ENCODE measurements around the gene TRAF7.
"Not testable (repeated sequence)": the region's sequence is repeated elsewhere in the genome, so short reads cannot be mapped to it uniquely, and the experiment has no call there.

The TRAF7 gene

GRCh38 chr16:2155091-2155950, at the start of gene TRAF7:
TSS of gene TRAF7 (plus strand) at chr16:2155782. CDS start at chr16:2163921, 8,139 bp downstream.
- H3K27me3 ChIP-seq (ENCODE audit: control insufficient read depth in 5 of 5, insufficient read depth in 4 of 5, low read length in 5 of 5) = no peaks in the 10 kb centered on the region
- H3K27ac ChIP-seq (ENCODE audit: low read depth, low read length) = peak within 1 kb of the TSS; percentile 83
- H3K36me3 ChIP-seq (ENCODE audit: control insufficient read depth in 5 of 5, insufficient read depth in 5 of 5, low read length in 5 of 5) = peaks cover 0 to 13% (median 5%) of the 10 kb centered on the region in 5 donors
- H3K9me3 ChIP-seq (ENCODE audit: control insufficient read depth in 5 of 5, low read length in 5 of 5) = no peaks in the 10 kb centered on the region
- peak within 1 kb of the TSS; percentile 81 to 96 (median 92) for H3K4me3 ChIP-seq (ENCODE audit: low read depth in 1 of 5, low read length in 5 of 5)
- peaks cover 10 to 93% (median 84%) of the 10 kb centered on the region in 5 donors for H3K4me1 ChIP-seq (ENCODE audit: control insufficient read depth in 5 of 5, insufficient read depth in 5 of 5, low read length in 5 of 5)
- H3K9ac ChIP-seq (ENCODE audit: low read length in 5 of 5) = peak within 1 kb of the TSS; percentile 75 to 94 (median 91)

DNA sequence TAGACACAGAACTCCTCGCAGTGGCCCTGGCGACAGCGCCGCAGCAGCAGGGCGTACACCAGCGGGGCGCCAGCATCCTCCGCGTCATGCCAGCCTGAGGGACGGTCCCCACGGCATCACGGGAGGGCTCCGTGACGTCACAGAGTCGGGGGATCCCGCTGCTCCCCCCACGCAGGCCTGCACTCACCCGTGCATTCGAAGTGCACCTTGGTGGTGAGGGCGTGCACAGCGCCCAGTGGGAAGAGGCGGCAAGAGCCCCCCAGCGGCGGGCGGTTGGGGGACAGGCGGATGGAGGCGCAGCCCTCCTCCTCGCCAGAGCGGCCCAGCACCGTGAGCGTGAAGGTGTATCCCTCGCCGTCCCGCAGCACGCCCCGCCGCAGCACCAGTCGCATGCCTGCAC, 49.4 kb upstream of the TRAF7 start:
- H3K27me3 ChIP-seq (ENCODE audit: control insufficient read depth in 5 of 5, insufficient read depth in 4 of 5, low read length in 5 of 5); H3K27ac ChIP-seq (ENCODE audit: low read depth, low read length); H3K9me3 ChIP-seq (ENCODE audit: control insufficient read depth in 5 of 5, low read length in 5 of 5); H3K4me1 ChIP-seq (ENCODE audit: control insufficient read depth in 5 of 5, insufficient read depth in 5 of 5, low read length in 5 of 5); H3K9ac ChIP-seq (ENCODE audit: low read length in 5 of 5); H3K4me3 ChIP-seq (ENCODE audit: low read depth in 1 of 5, low read length in 5 of 5): not testable (repeated sequence)
- H3K36me3 ChIP-seq (ENCODE audit: control insufficient read depth in 5 of 5, insufficient read depth in 5 of 5, low read length in 5 of 5) = peaks cover 0 to 84% (median 70%) of the 10 kb centered on the region in 5 donors

DNA sequence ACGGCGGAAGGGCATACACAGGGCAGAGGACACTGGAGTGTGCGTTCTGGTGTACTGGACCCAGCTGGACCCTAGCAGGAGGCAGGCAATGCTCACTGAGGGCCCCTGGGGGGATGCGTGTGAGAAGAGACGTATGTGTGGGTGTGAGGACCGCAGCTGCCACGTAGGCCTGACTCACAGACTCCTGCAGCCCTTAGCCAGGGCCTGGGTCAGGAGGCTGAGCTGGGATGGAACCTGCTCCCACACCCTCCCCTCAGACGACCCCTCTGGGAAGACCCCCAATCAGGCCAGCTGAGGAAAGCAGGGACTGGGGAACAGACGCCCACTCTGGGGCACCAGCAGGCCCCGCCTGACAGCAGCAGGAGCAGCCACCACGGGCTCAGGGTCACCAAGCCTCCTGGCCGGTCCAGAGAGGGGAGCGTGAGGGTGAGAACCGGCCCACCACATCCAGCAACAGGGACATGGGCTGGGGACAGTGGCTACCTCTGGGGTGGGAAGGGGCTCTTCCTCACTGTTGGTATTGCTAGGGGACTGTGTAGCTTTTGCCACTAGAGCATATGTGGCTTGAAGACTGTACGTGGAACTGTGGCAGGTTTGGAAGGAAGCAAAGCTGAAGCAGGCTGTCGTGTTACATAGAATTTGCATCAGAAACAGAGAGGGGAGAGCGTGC, 48.3 kb upstream of the TRAF7 start:
- not testable (repeated sequence) for H3K27ac ChIP-seq (ENCODE audit: low read depth, low read length); H3K9me3 ChIP-seq (ENCODE audit: control insufficient read depth in 5 of 5, low read length in 5 of 5); H3K9ac ChIP-seq (ENCODE audit: low read length in 5 of 5); H3K4me3 ChIP-seq (ENCODE audit: low read depth in 1 of 5, low read length in 5 of 5); H3K4me1 ChIP-seq (ENCODE audit: control insufficient read depth in 5 of 5, insufficient read depth in 5 of 5, low read length in 5 of 5); H3K27me3 ChIP-seq (ENCODE audit: control insufficient read depth in 5 of 5, insufficient read depth in 4 of 5, low read length in 5 of 5)
- peaks cover 0 to 84% (median 68%) of the 10 kb centered on the region in 5 donors for H3K36me3 ChIP-seq (ENCODE audit: control insufficient read depth in 5 of 5, insufficient read depth in 5 of 5, low read length in 5 of 5)

DNA sequence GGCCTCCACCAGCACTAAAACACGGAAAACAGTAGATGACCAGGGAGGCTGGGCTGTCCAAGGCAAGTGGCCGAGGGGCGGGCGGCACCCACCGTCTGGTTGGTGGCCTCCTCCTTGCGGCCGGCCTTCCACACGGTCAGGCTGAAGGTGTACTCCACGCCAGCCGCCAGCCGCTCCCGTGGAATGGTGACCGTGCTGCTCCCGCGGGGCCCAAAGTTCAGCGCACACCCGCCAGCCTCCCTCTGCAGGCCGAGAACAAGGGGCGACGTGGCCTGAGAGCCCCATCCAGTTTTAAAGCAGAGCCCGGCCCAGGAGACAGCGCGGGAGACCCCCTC, 47.8 kb upstream of the TRAF7 start:
- H3K36me3 ChIP-seq (ENCODE audit: control insufficient read depth in 5 of 5, insufficient read depth in 5 of 5, low read length in 5 of 5) = peaks cover 0 to 84% (median 64%) of the 10 kb centered on the region in 5 donors
- H3K27me3 ChIP-seq (ENCODE audit: control insufficient read depth in 5 of 5, insufficient read depth in 4 of 5, low read length in 5 of 5); H3K27ac ChIP-seq (ENCODE audit: low read depth, low read length); H3K9ac ChIP-seq (ENCODE audit: low read length in 5 of 5); H3K4me1 ChIP-seq (ENCODE audit: control insufficient read depth in 5 of 5, insufficient read depth in 5 of 5, low read length in 5 of 5); H3K4me3 ChIP-seq (ENCODE audit: low read depth in 1 of 5, low read length in 5 of 5); H3K9me3 ChIP-seq (ENCODE audit: control insufficient read depth in 5 of 5, low read length in 5 of 5): not testable (repeated sequence)

DNA sequence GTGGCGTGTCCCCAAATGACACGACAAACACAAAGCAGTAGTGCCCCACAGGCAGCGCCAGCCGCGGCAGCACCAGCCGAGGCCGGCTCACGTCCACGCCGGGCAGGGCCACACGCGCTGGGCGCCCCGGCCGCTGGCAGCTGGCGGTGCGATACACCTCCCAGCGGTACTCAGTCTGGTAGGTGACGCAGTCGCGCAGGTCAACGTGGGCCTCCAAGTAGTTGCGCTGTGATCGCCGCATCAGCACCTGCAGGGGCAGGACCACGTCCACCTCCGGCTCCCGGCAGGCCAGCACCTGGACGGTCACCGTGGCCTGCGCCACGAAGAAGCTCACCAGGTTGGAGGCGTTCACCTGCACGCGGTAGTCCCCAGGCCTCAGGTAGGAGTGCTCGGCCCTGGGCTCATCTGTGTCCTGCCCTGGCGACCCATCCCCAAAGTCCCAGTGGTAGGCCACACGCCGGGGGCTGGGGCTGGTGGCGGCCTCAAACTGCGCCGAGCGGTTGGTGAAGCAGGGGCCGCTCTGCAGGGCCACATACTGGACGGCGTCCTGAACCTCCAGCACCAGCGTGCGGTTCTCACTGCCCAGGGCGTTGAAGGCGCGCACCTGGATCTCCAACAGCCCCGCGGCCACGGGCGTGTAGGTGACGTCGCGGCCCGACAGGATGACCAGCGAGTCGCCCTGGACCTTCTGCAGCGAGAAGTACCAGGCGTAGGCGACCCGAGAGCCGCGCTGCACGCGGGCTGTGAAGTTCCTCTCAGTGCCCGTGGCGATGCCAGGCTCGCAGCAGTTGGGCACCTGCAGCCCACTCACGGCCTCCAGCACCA, 46.9 kb upstream of the TRAF7 start:
- not testable (repeated sequence) for H3K9ac ChIP-seq (ENCODE audit: low read length in 5 of 5); H3K9me3 ChIP-seq (ENCODE audit: control insufficient read depth in 5 of 5, low read length in 5 of 5); H3K27me3 ChIP-seq (ENCODE audit: control insufficient read depth in 5 of 5, insufficient read depth in 4 of 5, low read length in 5 of 5); H3K4me1 ChIP-seq (ENCODE audit: control insufficient read depth in 5 of 5, insufficient read depth in 5 of 5, low read length in 5 of 5); H3K27ac ChIP-seq (ENCODE audit: low read depth, low read length); H3K4me3 ChIP-seq (ENCODE audit: low read depth in 1 of 5, low read length in 5 of 5)
- H3K36me3 ChIP-seq (ENCODE audit: control insufficient read depth in 5 of 5, insufficient read depth in 5 of 5, low read length in 5 of 5) = peaks cover 0 to 80% (median 60%) of the 10 kb centered on the region in 5 donors

DNA sequence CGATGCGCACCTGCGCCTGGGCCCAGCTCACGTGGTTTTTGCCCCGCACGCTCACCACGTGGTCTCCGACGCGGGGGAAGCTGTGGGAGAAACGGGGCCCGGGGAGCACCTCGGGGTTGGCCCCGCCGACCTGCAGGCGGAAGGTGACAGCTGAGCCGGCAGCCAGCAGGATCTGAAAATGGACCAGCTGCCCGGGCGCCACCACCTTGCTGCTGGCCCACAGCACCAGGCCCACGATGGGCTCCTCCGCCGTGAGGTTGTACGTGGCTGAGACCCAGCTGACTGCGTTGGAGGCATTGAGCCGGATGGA, 46.4 kb upstream of the TRAF7 start:
- not testable (repeated sequence) for H3K27me3 ChIP-seq (ENCODE audit: control insufficient read depth in 5 of 5, insufficient read depth in 4 of 5, low read length in 5 of 5); H3K4me3 ChIP-seq (ENCODE audit: low read depth in 1 of 5, low read length in 5 of 5); H3K4me1 ChIP-seq (ENCODE audit: control insufficient read depth in 5 of 5, insufficient read depth in 5 of 5, low read length in 5 of 5); H3K27ac ChIP-seq (ENCODE audit: low read depth, low read length); H3K9ac ChIP-seq (ENCODE audit: low read length in 5 of 5); H3K9me3 ChIP-seq (ENCODE audit: control insufficient read depth in 5 of 5, low read length in 5 of 5)
- peaks cover 0 to 86% (median 66%) of the 10 kb centered on the region in 5 donors for H3K36me3 ChIP-seq (ENCODE audit: control insufficient read depth in 5 of 5, insufficient read depth in 5 of 5, low read length in 5 of 5)

DNA sequence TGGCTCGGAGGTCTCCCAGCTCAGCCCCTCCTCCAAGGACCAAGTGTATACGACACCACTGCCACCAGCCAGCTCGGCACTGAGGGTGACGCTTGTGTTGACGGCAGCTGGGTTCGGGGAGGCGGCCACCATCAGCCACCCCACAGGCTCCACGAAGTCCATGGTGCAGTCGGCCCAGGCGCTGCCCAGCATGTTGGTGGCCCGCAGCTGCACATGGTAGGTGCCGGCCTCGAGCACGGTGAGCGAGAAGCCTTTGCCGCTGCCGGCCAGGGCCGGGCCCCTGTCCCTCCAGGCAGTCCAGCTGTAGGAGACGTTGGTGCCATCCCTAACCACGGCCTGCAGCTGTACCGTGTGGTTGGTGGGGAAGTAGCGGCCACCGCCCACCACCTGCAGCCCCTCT, 45.7 kb upstream of the TRAF7 start:
- H3K9ac ChIP-seq (ENCODE audit: low read length in 5 of 5); H3K4me1 ChIP-seq (ENCODE audit: control insufficient read depth in 5 of 5, insufficient read depth in 5 of 5, low read length in 5 of 5); H3K27ac ChIP-seq (ENCODE audit: low read depth, low read length); H3K9me3 ChIP-seq (ENCODE audit: control insufficient read depth in 5 of 5, low read length in 5 of 5); H3K27me3 ChIP-seq (ENCODE audit: control insufficient read depth in 5 of 5, insufficient read depth in 4 of 5, low read length in 5 of 5); H3K4me3 ChIP-seq (ENCODE audit: low read depth in 1 of 5, low read length in 5 of 5): not testable (repeated sequence)
- peaks cover 0 to 91% (median 68%) of the 10 kb centered on the region in 5 donors for H3K36me3 ChIP-seq (ENCODE audit: control insufficient read depth in 5 of 5, insufficient read depth in 5 of 5, low read length in 5 of 5)

- peaks cover 0 to 92% (median 65%) of the 10 kb centered on the region in 5 donors for H3K36me3 ChIP-seq (ENCODE audit: control insufficient read depth in 5 of 5, insufficient read depth in 5 of 5, low read length in 5 of 5)
- H3K4me1 ChIP-seq (ENCODE audit: control insufficient read depth in 5 of 5, insufficient read depth in 5 of 5, low read length in 5 of 5); H3K27ac ChIP-seq (ENCODE audit: low read depth, low read length); H3K4me3 ChIP-seq (ENCODE audit: low read depth in 1 of 5, low read length in 5 of 5); H3K9ac ChIP-seq (ENCODE audit: low read length in 5 of 5); H3K9me3 ChIP-seq (ENCODE audit: control insufficient read depth in 5 of 5, low read length in 5 of 5); H3K27me3 ChIP-seq (ENCODE audit: control insufficient read depth in 5 of 5, insufficient read depth in 4 of 5, low read length in 5 of 5): not testable (repeated sequence)
Observed at GRCh38 chr16:2110332-2111008, 45.1 kb upstream of the TRAF7 start.

DNA sequence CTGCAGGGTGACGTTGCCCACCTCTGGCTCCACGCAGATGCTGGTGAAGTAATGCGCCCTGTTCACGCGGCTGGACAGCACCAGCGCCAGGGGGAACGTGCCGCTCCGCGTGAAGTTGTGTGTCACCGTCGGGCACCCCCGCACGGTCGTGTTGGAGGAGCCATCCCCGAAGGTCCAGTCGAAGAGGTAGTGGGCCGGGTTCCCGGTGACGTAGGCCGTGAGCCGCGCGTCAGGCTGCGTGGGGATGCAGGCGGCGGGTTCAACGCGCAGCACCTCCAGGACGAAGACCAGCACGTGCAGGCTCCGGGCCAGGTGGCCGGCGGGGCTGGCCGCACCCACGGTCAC, 44.6 kb upstream of the TRAF7 start:
- H3K4me3 ChIP-seq (ENCODE audit: low read depth in 1 of 5, low read length in 5 of 5); H3K9me3 ChIP-seq (ENCODE audit: control insufficient read depth in 5 of 5, low read length in 5 of 5); H3K9ac ChIP-seq (ENCODE audit: low read length in 5 of 5); H3K27ac ChIP-seq (ENCODE audit: low read depth, low read length); H3K4me1 ChIP-seq (ENCODE audit: control insufficient read depth in 5 of 5, insufficient read depth in 5 of 5, low read length in 5 of 5); H3K27me3 ChIP-seq (ENCODE audit: control insufficient read depth in 5 of 5, insufficient read depth in 4 of 5, low read length in 5 of 5): not testable (repeated sequence)
- H3K36me3 ChIP-seq (ENCODE audit: control insufficient read depth in 5 of 5, insufficient read depth in 5 of 5, low read length in 5 of 5) = peaks cover 0 to 88% (median 61%) of the 10 kb centered on the region in 5 donors
